GM10266 (cell line): ENCODE results near the gene ANKRD40.

ENCODE experiments used
- DNase-seq: peaks from one replicate; pipeline ENCODE4 v3.0.0; 2012; ENCODE audit errors: extremely low spot score
- TF ChIP-seq, protein P1 (sequence below): IDR thresholded peaks from 2 replicates; pipeline ENCODE4 v1.5.1; 2012; ENCODE audit warnings: mild to moderate bottlenecking, low read depth; ENCODE audit not compliant: control insufficient read depth, insufficient read depth; ENCODE audit errors: missing control alignments

Gene ANKRD40

GRCh38 chr17:50696365-50696879 lies 11.3 kb downstream of the ANKRD40 start:
- TF ChIP-seq, protein P1, sequence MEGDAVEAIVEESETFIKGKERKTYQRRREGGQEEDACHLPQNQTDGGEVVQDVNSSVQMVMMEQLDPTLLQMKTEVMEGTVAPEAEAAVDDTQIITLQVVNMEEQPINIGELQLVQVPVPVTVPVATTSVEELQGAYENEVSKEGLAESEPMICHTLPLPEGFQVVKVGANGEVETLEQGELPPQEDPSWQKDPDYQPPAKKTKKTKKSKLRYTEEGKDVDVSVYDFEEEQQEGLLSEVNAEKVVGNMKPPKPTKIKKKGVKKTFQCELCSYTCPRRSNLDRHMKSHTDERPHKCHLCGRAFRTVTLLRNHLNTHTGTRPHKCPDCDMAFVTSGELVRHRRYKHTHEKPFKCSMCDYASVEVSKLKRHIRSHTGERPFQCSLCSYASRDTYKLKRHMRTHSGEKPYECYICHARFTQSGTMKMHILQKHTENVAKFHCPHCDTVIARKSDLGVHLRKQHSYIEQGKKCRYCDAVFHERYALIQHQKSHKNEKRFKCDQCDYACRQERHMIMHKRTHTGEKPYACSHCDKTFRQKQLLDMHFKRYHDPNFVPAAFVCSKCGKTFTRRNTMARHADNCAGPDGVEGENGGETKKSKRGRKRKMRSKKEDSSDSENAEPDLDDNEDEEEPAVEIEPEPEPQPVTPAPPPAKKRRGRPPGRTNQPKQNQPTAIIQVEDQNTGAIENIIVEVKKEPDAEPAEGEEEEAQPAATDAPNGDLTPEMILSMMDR = no peak
- DNase-seq = no peak

DNA sequence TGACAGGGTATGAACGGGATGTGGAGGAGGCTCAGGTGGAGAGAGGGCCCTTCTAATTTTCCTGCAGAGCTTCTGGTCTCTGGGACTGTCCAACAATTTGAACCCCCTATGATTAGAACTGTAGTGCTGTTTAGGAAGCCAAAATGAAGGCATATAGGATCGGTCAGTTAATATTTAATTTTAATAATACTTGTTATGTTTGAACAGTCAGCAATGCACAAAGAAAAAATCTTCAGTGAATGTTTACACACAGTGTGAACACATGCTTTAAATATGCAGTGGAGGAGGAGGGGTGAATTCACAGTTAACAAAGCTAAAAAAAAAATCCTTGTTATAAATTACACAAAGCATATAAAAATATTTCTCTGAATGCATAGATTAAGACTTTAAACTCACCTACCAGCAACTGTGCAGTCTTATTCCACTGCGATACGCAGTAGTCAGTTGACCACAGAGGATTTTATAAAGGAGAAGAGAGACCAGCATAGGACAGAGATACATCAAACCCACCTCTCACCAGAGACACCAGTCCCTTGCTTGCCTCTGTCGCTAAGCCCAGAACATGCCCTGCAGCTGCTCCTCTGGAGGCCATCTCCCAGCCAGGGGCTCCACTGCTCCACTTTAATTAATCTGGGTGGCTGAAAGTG lies 14.6 kb downstream of the ANKRD40 start:
- no peak for DNase-seq
- TF ChIP-seq, protein P1 = no peak

DNA sequence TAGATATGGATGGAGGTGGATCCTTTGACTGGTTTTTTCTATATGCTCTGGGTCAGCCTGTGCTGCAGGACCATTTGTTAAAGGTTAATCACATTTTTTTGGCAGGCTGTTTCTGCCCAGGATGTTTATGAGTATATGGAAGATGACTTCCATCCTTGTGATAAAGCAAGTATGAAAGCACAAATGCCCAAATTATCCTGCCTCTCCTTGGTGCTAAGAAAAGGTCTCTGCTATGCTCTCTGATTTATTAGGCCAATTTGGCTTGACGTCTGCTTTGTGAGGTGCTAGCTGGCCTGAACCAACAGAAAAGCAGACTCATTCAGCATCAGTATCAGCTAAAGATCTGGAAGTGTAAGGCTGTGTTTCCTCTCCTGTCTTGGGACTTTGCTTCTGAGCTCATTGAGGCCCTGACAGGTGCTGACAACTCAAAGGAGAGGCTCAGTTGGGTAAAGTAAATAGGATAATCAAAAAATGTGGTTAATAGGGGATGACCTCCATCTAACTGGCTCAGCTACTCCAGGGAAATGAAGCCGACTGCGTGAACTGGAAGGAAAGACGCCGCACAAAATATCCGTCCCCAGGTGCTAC lies 15.2 kb downstream of the ANKRD40 start:
- DNase-seq = no peak
- TF ChIP-seq, protein P1 = no peak

GRCh38 chr17:50691550-50692447 lies 15.9 kb downstream of the ANKRD40 start:
- DNase-seq = no peak

GRCh38 chr17:50690887-50691549 lies 16.7 kb downstream of the ANKRD40 start:
- DNase-seq = no peak
- TF ChIP-seq, protein P1 = no peak

More at GRCh38 chr17:50691550-50692447, 15.9 kb downstream of the ANKRD40 start:
- TF ChIP-seq, protein P1 = no peak

DNA sequence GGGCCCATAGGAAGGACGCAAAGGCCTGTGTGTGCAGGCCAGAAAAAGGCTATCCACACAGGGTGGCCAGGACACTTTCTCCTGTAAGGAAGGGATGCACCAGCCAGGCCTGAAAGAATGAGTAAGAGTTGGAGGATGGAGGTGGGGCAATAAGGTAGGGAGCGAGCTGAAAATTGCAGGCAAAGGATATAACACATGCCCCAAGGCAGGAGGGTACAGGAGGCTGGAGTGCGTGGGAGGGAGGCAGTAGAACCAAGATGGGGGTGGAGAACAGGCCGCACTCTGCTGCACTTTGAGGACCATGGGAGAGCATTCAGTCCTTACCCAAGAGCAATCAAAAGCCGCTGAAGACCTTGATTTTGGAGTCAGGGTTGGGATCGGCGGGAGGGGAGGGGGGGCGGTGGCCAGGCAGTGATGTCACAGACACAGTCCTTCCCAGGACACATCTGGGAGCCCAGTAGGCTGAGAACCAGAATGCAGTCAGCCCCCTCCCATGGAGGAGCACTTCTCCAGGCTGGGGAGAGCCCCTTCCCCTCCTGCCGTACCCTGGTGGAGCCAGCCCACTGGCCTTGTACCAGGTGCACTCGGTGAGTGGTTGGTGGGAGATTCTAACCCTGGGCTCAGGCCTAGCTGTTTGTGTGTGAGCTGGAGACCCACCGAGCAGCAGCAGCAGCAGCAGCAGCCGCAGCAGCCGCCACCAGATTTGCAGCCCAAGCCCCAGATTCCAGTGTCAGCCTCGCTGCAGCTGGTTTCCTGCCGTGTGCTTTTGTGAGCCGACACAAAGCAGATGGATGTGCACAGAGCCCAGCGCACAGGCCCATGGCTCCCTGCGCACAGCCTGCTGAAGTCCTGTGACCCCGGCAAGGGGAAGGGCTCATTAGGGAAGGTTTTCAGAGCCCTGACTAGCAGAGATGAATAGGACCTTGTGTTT lies 17.5 kb downstream of the ANKRD40 start:
- TF ChIP-seq, protein P1 = no peak
- no peak for DNase-seq
